GM21723 (cell line): Measurements from ENCODE around the gene BMPER.
"Not testable (repeated sequence)": the region's sequence is repeated elsewhere in the genome, so short reads cannot be mapped to it uniquely, and the experiment has no call there.

Source experiments
- ATAC-seq: cut with Tn5 transposase; IDR thresholded peaks from one replicate; pipeline ENCODE4 v1.9.1; 2021; ENCODE audit warnings: mild to moderate bottlenecking, moderate library complexity; ENCODE audit not compliant: unreplicated experiment

The BMPER gene

DNA sequence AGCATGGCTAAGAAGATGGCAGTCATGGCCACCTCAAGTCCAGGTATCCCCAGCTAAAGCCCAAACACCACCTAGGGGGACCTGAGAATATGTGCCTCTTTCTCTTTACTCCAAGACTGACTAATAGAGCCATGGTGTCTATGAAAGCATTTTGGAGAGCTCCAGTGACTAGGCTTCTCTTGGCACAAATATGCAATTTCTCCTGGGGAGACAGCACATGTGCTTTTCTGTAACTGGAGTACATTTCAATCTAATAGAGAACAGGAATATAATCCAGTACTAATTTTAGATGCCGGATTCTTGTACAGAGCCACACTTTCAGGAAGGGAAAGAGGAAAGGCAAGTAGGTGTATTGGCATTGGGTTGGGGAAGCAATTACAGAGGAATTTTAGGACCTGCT lies 260.1 kb downstream of the BMPER start:
- ATAC-seq: no peak

DNA sequence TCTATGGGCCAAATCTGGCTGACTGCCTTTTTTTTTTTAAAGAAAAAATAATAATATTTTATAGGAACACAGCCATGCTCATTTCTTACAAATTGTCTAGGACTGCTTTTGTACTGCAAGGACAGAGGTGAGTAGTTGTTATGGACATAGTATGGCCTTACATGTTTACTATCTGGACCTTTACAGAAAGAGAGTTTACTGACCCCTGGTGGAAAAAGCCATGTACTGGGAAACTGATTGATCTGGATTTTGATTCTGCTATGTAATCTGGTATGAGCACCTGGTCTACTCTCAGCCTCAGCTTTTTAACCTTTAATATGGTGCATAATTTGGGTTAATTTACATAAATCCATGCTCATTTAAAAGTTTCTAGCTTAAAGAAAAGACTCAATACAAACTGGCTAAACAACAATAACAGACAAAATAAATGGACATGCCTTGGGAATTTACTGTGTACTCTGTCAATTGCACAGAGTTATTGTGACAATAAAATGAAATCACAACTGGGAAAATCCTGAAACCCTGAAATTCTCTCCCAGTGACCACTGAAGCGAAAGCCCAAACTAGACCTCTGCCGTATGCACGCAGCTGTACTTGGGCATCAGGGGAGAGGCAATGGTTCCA lies 260.7 kb downstream of the BMPER start:
- ATAC-seq: no peak

DNA sequence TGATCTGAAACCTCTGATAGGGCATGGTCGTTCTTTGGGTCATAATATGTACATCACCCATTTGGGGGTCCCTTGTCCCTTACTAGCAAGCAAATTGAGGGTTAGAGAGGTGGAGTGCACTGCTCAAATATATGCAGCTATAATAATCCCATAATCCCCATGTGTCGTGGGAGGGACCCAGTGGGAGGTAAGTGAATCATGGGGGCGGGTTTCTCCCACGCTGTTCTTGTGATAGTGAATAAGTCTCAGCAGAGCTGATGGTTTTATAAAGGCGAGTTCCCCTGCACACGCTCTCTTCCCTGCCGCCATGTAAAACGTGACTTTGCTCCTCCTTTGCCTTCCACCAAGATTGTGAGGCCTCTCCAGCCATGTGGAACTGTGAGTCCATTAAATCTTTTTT lies 262.7 kb downstream of the BMPER start:
- no peak for ATAC-seq

DNA sequence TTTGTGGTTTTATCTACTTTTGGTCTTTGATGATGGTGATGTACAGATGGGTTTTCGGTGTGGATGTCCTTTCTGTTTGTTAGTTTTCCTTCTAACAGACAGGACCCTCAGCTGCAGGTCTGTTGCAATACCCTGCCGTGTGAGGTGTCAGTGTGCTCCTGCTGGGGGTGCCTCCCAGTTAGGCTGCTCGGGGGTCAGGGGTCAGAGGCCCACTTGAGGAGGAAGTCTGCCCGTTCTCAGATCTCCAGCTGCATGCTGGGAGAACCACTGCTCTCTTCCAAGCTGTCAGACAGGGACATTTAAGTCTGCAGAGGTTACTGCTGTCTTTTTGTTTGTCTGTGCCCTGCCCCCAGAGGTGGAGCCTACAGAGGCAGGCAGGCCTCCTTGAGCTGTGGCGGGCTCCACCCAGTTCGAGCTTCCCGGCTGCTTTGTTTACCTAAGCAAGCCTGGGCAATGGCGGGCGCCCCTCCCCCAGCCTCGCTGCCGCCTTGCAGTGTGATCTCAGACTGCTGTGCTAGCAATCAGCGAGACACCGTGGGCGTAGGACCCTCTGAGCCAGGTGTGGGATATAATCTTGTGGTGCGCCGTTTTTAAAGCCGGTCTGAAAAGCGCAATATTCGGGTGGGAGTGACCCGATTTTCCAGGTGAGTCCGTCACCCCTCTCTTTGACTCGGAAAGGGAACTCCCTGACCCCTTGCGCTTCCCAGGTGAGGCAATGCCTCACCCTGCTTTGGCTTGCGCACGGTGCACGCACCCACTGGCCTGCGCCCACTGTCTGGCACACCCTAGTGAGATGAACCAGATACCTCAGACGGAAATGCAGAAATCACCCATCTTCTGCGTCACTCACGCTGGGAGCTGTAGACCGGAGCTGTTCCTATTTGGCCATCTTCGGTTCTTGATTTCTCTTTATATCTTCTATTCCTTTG lies 269.6 kb downstream of the BMPER start:
- not testable (repeated sequence) for ATAC-seq

DNA sequence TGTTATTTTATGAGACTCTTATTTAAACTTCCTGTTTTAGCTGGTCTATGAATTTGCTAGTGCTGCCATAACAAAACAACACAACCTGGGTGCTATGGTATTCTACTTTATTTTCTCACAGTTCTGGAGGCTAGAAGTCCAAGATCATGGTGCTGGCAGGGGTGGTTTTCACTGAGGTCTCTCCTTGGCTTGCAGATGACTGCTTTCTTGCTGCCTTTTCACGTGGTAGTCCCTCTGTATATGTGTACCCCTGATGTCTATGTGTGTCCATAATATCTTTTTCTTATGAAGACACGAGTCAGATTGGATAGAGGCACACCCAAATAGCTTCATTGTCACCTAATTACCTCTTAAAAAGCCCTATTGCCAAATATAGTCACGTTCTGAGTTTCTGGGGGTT lies 270.5 kb downstream of the BMPER start:
- no peak for ATAC-seq

DNA sequence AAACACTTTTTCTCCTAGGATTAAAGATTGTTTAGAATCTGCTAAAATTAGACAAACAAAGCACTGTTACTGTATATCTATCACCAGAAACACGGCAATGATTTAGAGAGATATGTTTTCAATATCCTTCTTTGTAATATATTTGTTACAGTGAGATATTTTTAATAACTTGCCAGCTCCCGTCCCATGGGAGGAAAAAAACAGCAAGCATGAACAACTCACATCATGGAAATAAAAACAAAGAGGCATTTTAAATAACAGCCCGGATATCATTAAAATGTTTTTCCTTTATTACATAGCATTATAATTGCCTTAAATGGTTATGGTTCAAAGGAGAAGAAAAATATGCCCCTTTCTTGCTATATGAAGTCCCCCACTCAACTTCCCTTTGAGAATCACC lies 272.1 kb downstream of the BMPER start:
- ATAC-seq: no peak

GRCh38 chr7:34181271-34181958 lies 276.1 kb downstream of the BMPER start:
- no peak for ATAC-seq

DNA sequence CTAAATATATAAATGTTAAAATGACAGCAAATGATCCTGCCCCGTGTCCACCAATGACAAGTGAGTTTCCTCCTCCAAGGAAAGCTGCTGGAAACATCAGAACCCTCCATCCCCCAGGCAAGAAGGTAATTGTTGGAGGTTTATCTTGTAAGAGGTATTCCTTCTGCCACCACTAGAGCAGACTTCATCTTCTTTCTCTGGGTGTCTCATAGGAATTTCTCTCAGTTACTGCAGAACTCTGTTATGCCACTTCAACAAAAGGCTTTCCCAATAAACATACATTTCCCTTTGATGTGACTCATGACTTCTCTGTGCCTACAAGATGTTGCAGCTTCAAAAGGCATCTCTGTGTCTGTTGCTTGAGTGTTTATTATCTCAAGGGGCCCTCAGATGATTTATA lies 279.1 kb downstream of the BMPER start:
- ATAC-seq: no peak

DNA sequence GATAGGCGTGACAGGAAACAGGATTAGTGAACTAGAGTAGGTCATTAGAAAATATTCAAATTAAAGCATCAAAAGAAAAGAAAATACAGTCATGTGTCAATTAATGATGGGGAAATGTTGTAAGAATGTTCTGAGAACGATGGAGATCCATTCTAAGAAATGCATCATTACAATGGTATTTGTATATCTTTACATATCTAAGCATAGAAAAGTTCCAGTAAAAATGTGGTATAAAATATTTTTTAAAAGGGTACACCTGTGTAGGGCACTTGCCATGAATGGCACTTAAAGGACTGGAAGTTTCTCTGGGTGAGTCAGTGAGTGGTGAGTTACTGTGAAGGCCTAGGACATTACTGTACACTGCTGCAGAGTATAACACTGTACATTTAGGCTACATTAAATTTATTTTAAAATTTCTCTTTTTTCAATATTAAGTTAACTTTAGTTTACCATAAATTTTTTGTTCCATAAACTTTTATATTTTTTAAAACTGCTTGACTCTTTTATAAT lies 282.5 kb downstream of the BMPER start:
- no peak for ATAC-seq

GRCh38 chr7:34189031-34189430 lies 283.7 kb downstream of the BMPER start:
- ATAC-seq: no peak

DNA sequence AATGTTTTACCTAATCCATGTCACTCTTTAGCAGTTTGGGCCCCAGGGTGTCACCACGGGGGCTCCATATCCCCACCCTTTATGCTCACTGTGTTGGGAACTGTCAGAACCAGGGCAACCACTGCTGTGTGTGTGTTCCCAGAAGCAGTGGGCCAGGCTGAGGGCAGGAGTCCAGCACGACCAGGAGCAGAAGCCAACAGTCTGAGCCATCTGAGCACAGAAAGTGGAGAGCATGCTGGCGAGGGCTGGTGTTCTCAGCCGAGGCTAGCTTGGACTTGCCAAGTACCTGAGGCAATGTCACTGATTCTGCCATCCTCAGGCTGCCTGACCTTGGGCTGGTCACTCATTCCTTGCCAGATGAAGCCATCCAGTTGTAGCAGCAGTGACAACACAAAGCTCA lies 285.0 kb downstream of the BMPER start:
- ATAC-seq: no peak

- ATAC-seq: no peak
These were observed 285.8 kb downstream of the BMPER start for GRCh38 chr7:34191162-34191561.

DNA sequence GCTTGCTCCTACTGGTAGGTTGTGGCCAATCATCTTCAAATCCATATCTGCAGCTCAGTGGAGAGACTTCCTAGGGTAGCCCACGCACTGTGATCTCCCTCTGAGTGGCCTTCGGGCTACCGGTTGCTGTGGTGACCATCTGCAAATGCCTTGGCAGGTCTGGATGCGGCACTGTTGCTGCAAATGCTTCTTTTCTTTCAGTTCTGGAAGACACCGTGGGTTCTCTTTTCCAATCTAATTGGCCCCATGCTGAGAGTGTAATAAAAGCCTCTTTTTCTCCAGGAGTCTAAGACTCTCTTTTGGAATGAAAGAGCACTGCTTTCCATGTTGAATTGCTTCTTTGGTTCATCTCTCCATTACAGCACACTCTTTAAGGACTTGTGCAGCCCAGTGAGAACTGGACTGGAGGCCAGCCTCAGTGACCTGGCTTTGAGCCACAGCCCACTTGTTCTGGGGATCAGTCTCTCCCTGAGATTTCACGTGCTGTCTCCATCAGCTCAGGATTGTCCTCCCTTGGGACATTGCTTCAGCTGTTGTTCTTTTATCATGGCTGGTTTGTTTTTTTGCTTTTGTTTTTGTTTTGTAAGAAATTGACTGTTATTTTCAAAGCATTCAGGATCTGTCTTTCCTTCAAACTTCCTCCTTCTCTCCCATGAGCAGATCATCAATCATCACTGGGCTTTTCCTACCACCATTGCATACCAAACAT lies 286.6 kb downstream of the BMPER start:
- ATAC-seq: no peak

GRCh38 chr7:34192906-34193305 lies 287.6 kb downstream of the BMPER start:
- no peak for ATAC-seq

DNA sequence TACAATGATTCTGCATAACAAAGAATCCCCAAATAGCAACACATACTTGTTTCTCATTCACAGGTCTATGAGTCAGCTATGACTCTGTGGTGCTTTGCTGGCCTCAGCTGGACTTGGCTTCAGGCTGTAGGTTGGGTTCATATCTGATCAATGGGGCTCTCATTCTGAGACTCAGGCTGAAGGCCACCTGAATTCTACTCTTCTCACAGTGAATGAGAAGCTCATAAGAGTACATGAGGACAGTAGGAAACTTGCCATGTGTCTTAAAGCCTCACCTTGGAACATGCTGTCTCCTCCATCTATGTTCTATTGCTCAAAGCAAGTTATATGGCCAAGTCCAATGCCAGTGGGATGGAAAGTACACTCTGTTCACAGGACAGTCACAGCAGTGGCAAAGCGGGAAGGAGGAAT lies 292.9 kb downstream of the BMPER start:
- no peak for ATAC-seq
